ENCODE measurements around the gene ZSWIM8.

GRCh38 chr10:73838008-73838567, 52.7 kb downstream of the ZSWIM8 start:
- TF ChIP-seq, protein P1, sequence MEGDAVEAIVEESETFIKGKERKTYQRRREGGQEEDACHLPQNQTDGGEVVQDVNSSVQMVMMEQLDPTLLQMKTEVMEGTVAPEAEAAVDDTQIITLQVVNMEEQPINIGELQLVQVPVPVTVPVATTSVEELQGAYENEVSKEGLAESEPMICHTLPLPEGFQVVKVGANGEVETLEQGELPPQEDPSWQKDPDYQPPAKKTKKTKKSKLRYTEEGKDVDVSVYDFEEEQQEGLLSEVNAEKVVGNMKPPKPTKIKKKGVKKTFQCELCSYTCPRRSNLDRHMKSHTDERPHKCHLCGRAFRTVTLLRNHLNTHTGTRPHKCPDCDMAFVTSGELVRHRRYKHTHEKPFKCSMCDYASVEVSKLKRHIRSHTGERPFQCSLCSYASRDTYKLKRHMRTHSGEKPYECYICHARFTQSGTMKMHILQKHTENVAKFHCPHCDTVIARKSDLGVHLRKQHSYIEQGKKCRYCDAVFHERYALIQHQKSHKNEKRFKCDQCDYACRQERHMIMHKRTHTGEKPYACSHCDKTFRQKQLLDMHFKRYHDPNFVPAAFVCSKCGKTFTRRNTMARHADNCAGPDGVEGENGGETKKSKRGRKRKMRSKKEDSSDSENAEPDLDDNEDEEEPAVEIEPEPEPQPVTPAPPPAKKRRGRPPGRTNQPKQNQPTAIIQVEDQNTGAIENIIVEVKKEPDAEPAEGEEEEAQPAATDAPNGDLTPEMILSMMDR (conservative IDR thresholded peaks at IDR 0.05 in 1 of 2, IDR thresholded peaks at IDR 0.05 in 1 of 2; ENCODE audit: low read depth in 1 of 2, low read length in 2 of 2) = no peak
- no peak for TF ChIP-seq EZH2 (IDR thresholded peaks at IDR 0.05; ENCODE audit: low read length, missing control alignments)
